SU-DHL-6 (cell line): ENCODE measurements around the gene ACTN4.

Experiments
- EZH2phosphoT487 ChIP-seq: fragments of 200-600 bp; sonication (generic), shearing (Covaris generic); conservative IDR thresholded peaks from 2 replicates; pipeline ENCODE4 v1.6.1; 2018; ENCODE audit warnings: mild to moderate bottlenecking, antibody characterized with exemption, low read length, moderate library complexity, mixed read lengths
- TF ChIP-seq, protein P1 (sequence below): fragments of 200-600 bp; sonication (generic); IDR thresholded peaks from one replicate; pipeline ENCODE4 v1.5.1; 2017; ENCODE audit warnings: antibody characterized with exemption, mild to moderate bottlenecking, low read length, moderate library complexity; ENCODE audit not compliant: insufficient read depth, poor library complexity, severe bottlenecking

DNA sequence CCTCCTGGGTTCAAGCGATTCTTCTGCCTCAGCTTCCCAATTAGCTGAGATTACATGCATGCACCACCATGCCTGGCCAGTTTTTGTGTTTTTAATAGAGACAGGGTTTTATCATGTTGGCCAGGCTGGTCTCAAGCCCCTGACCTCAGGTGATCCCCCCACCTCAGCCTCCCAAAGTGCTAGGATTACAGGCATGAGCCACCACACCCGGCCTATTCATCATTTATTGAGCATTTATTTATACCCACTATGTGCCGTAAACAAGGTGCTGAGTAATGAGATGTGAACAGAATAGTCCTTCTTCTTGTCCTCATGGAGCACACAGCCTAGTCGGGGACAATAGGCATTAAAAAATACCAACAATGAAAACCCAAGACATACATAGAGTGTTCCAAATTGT is 25.6 kb downstream of the ACTN4 start:
- TF ChIP-seq, protein P1, sequence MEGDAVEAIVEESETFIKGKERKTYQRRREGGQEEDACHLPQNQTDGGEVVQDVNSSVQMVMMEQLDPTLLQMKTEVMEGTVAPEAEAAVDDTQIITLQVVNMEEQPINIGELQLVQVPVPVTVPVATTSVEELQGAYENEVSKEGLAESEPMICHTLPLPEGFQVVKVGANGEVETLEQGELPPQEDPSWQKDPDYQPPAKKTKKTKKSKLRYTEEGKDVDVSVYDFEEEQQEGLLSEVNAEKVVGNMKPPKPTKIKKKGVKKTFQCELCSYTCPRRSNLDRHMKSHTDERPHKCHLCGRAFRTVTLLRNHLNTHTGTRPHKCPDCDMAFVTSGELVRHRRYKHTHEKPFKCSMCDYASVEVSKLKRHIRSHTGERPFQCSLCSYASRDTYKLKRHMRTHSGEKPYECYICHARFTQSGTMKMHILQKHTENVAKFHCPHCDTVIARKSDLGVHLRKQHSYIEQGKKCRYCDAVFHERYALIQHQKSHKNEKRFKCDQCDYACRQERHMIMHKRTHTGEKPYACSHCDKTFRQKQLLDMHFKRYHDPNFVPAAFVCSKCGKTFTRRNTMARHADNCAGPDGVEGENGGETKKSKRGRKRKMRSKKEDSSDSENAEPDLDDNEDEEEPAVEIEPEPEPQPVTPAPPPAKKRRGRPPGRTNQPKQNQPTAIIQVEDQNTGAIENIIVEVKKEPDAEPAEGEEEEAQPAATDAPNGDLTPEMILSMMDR: no peak
- no peak for TF ChIP-seq EZH2phosphoT487
